Neuronal stem cell (in vitro differentiated cells): ENCODE measurements around the gene KCNN3.

Experiments
- DNase-seq: peaks from one replicate; pipeline ENCODE4 v3.0.0-alpha.2; 2013; ENCODE audit warnings: low spot score
- H2AFZ ChIP-seq: one replicate; pipeline ENCODE4 v1.6.1; 2013; ENCODE audit warnings: mild to moderate bottlenecking, low read length, inconsistent platforms
- H2AK5ac ChIP-seq: 2 replicates; pipeline ENCODE4 v1.6.1; 2013; ENCODE audit warnings: low read depth, mild to moderate bottlenecking, inconsistent platforms, low read length, moderate library complexity, mixed read lengths
- H2BK120ac ChIP-seq: 2 replicates; pipeline ENCODE4 v1.6.1; 2013; ENCODE audit warnings: low read depth, mild to moderate bottlenecking, inconsistent platforms, low read length, moderate library complexity, mixed read lengths
- H2BK12ac ChIP-seq: one replicate; pipeline ENCODE4 v1.6.1; 2013; ENCODE audit warnings: low read length, inconsistent platforms
- H2BK15ac ChIP-seq: 2 replicates; pipeline ENCODE4 v1.6.1; 2013; ENCODE audit warnings: mild to moderate bottlenecking, low read length, inconsistent platforms, mixed read lengths
- H2BK5ac ChIP-seq: one replicate; pipeline ENCODE4 v1.6.1; 2013; ENCODE audit warnings: inconsistent platforms, mild to moderate bottlenecking, low read length, moderate library complexity
- H3K14ac ChIP-seq: one replicate; pipeline ENCODE4 v1.6.1; 2013; ENCODE audit warnings: low read length, inconsistent platforms
- H3K18ac ChIP-seq: 2 replicates; pipeline ENCODE4 v1.6.1; 2013; ENCODE audit warnings: low read length, inconsistent platforms
- H3K23ac ChIP-seq: 2 replicates; pipeline ENCODE4 v1.6.1; 2013; ENCODE audit warnings: low read depth, mild to moderate bottlenecking, mixed read lengths, low read length, inconsistent platforms; ENCODE audit not compliant: poor library complexity
- H3K27ac ChIP-seq: replicated peaks from 3 replicates; pipeline ENCODE4 v1.5.1; 2013; ENCODE audit warnings: low read length, inconsistent platforms
- H3K27me3 ChIP-seq, 3 experiments: 2 replicates each; pipeline ENCODE4 v1.6.1; 2013; ENCODE audit warnings: low read length in 3 of 3, mild to moderate bottlenecking in 2 of 3, inconsistent platforms in 1 of 3, low read depth in 1 of 3, mixed read lengths in 1 of 3, moderate library complexity in 1 of 3; ENCODE audit not compliant: control insufficient read depth in 3 of 3, insufficient read depth in 3 of 3
- H3K36me3 ChIP-seq, 2 donors: replicated peaks in 1 of 2; 2 replicates each; pipeline ENCODE4 v1.6.1; 2013; ENCODE audit warnings: low read length in 2 of 2; ENCODE audit not compliant: control insufficient read depth in 2 of 2, insufficient read depth in 2 of 2
- H3K4ac ChIP-seq: 2 replicates; pipeline ENCODE4 v1.6.1; 2013; ENCODE audit warnings: inconsistent platforms, mild to moderate bottlenecking, low read length, moderate library complexity
- H3K4me1 ChIP-seq, 2 donors: 1 replicate in 1 of 2; 2 replicates in 1 of 2; pipeline ENCODE4 v1.6.1; 2013; ENCODE audit warnings: low read length in 2 of 2, low read depth in 1 of 2; ENCODE audit not compliant: control insufficient read depth in 2 of 2, insufficient read depth in 1 of 2
- H3K4me2 ChIP-seq: one replicate; pipeline ENCODE4 v1.6.1; 2013; ENCODE audit warnings: mild to moderate bottlenecking, low read length, inconsistent platforms; ENCODE audit not compliant: insufficient read depth, poor library complexity, severe bottlenecking
- H3K4me3 ChIP-seq, 2 donors: 2 replicates each; pipeline ENCODE4 v1.5.1; 2013; ENCODE audit warnings: low read length in 2 of 2, mild to moderate bottlenecking in 2 of 2, inconsistent platforms in 1 of 2, moderate library complexity in 1 of 2
- H3K79me1 ChIP-seq: one replicate; pipeline ENCODE4 v1.6.1; 2013; ENCODE audit warnings: low read depth, mild to moderate bottlenecking, inconsistent platforms, low read length, moderate library complexity
- H3K9ac ChIP-seq: one replicate; pipeline ENCODE4 v1.6.1; 2013; ENCODE audit warnings: mild to moderate bottlenecking, low read depth, low read length, inconsistent platforms; ENCODE audit not compliant: poor library complexity
- H3K9me3 ChIP-seq, 2 donors: replicated peaks in 1 of 2; 2 replicates each; pipeline versions ENCODE3 to v1.6.1; 2013; ENCODE audit warnings: low read length in 2 of 2, mild to moderate bottlenecking in 2 of 2, inconsistent platforms in 1 of 2, low read depth in 1 of 2, mixed read lengths in 1 of 2, moderate library complexity in 1 of 2; ENCODE audit not compliant: control insufficient read depth in 2 of 2, insufficient read depth in 1 of 2
- H4K8ac ChIP-seq: one replicate; pipeline ENCODE4 v1.6.1; 2013; ENCODE audit warnings: low read depth, mild to moderate bottlenecking, inconsistent platforms, low read length, moderate library complexity
- H4K91ac ChIP-seq: one replicate; pipeline ENCODE4 v1.6.1; 2013; ENCODE audit warnings: low read length, low read depth, mild to moderate bottlenecking, inconsistent platforms; ENCODE audit not compliant: poor library complexity
- WGBS, 2 donors: extraction: QIAGEN DNeasy Blood & Tissue Kit; methylation state at CpG; one replicate each; pipeline ENCODE4 v1.1.7; 2013; ENCODE audit warnings: missing lambda C conversion rate in 2 of 2, mixed read lengths in 1 of 2; ENCODE audit not compliant: insufficient read length in 2 of 2, insufficient replicate concordance in 1 of 2; ENCODE audit errors: extremely low coverage in 2 of 2; 5-methylcytosine and 5-hydroxymethylcytosine counted together

The KCNN3 gene

DNA sequence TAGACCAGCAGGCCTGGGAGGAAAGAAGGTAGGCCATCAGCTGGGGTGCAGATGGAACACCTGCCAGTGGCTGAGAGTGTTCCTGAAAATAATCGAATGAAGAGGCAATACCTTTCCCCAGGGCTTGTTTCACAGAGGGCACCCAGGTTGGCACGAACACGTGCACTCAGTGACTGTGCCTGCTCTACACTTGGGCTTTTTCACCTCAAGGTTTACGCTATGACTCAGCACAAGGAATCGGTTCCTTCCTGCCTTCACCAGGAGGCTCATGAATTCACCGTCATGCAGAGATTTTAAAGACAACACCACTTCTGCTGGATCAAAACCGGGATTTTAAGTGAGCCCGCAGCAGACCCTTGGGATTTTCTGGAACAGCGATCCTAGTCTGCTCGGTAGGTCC is 143.6 kb downstream of the KCNN3 start:
- Histone ChIP-seq H3K4me2 (no peak overlapping the region), H3K14ac (no peak overlapping the region), H2AK5ac (peak overlapping the region; percentile 47), H2BK120ac (no peak overlapping the region), H3K27me3 (no peaks in the 10 kb centered on the region), H3K36me3 (peaks cover 0 to 2% of the 10 kb centered on the region in 2 donors), H2BK15ac (no peak overlapping the region), H2BK5ac (no peak overlapping the region), H3K4me1 (peaks cover 33 to 41% of the 10 kb centered on the region in 2 donors), H3K18ac (peak overlapping the region; percentile 33), H4K8ac (no peak overlapping the region), H3K9me3 (no peaks in the 10 kb centered on the region), H3K27ac (no peak overlapping the region), H3K23ac (peak overlapping the region; percentile 46), H3K4ac (no peak overlapping the region), H4K91ac (no peak overlapping the region), H3K79me1 (no peaks in the 10 kb centered on the region), H3K9ac (no peak overlapping the region), H2AFZ (no peak overlapping the region), H2BK12ac (peak overlapping the region; percentile 68), H3K4me3 (no peak overlapping the region)
- no peak for DNase-seq
- no CpG with 5 or more reads among the region's 10 CpGs for WGBS, 2 donors

GRCh38 chr1:154725865-154726264 is 144.2 kb downstream of the KCNN3 start:
- H3K4me1 ChIP-seq = peaks cover 30 to 35% of the 10 kb centered on the region in 2 donors
- H2BK12ac ChIP-seq = no peak overlapping the region
- no peak overlapping the region for H3K4me3 ChIP-seq
- peak overlapping the region; percentile 46 for H3K23ac ChIP-seq
- no peak overlapping the region for H2AFZ ChIP-seq
- no peak overlapping the region for H3K14ac ChIP-seq
- H3K36me3 ChIP-seq = peaks cover 0 to 2% of the 10 kb centered on the region in 2 donors
- H3K4me2 ChIP-seq = no peak overlapping the region
- H4K91ac ChIP-seq = no peak overlapping the region
- no peak overlapping the region for H3K4ac ChIP-seq
- DNase-seq = no peak
- H4K8ac ChIP-seq = no peak overlapping the region
- H3K79me1 ChIP-seq = no peaks in the 10 kb centered on the region
- H2BK120ac ChIP-seq = no peak overlapping the region
- no peaks in the 10 kb centered on the region for H3K27me3 ChIP-seq
- H2BK5ac ChIP-seq = no peak overlapping the region
- no peak overlapping the region for H3K9ac ChIP-seq
- no peak overlapping the region for H2BK15ac ChIP-seq
- H3K27ac ChIP-seq = no peak overlapping the region
- peak overlapping the region; percentile 47 for H2AK5ac ChIP-seq
- H3K18ac ChIP-seq = peak overlapping the region; percentile 34
- no peaks in the 10 kb centered on the region for H3K9me3 ChIP-seq
- no CpG with 5 or more reads among the region's 10 CpGs for WGBS, 2 donors

- no peak overlapping the region for H3K18ac ChIP-seq
- WGBS, 2 donors = no CpG with 5 or more reads among the region's 16 CpGs
- H3K79me1 ChIP-seq = no peaks in the 10 kb centered on the region
Observed at GRCh38 chr1:154720328-154721297, 149.5 kb downstream of the KCNN3 start.

GRCh38 chr1:154719586-154720327 is 150.3 kb downstream of the KCNN3 start:
- no CpG with 5 or more reads among the region's 8 CpGs for WGBS, 2 donors
- no peak for DNase-seq
- Histone ChIP-seq H3K27ac (no peak overlapping the region), H3K4me2 (no peak overlapping the region), H3K27me3 (no peaks in the 10 kb centered on the region), H3K9ac (no peak overlapping the region), H3K4ac (no peak overlapping the region), H2BK12ac (no peak overlapping the region), H2BK15ac (no peak overlapping the region), H3K23ac (no peak overlapping the region), H2BK5ac (no peak overlapping the region), H3K14ac (peak overlapping the region; percentile 14), H3K4me3 (no peak overlapping the region), H2AK5ac (no peak overlapping the region), H3K4me1 (peaks cover 6 to 14% of the 10 kb centered on the region in 2 donors), H3K79me1 (no peaks in the 10 kb centered on the region), H3K36me3 (no peaks in the 10 kb centered on the region), H3K18ac (no peak overlapping the region), H4K91ac (no peak overlapping the region), H3K9me3 (no peaks in the 10 kb centered on the region), H4K8ac (no peak overlapping the region), H2AFZ (peak overlapping the region; percentile 47), H2BK120ac (no peak overlapping the region)

More at GRCh38 chr1:154720328-154721297, 149.5 kb downstream of the KCNN3 start:
- H2BK12ac ChIP-seq = no peak overlapping the region
- H3K36me3 ChIP-seq = no peaks in the 10 kb centered on the region
- H4K91ac ChIP-seq = no peak overlapping the region
- no peak overlapping the region for H2AK5ac ChIP-seq
- no peak overlapping the region for H4K8ac ChIP-seq
- H3K9ac ChIP-seq = no peak overlapping the region
- H2BK5ac ChIP-seq = no peak overlapping the region
- H3K27me3 ChIP-seq = no peaks in the 10 kb centered on the region
- no peak overlapping the region for H2BK15ac ChIP-seq
- no peak overlapping the region for H3K4me3 ChIP-seq
- no peak overlapping the region for H3K4me2 ChIP-seq
- no peak overlapping the region for H3K27ac ChIP-seq
- H3K4ac ChIP-seq = no peak overlapping the region
- no peak for DNase-seq
- H3K23ac ChIP-seq = no peak overlapping the region
- peaks cover 6 to 14% of the 10 kb centered on the region in 2 donors for H3K4me1 ChIP-seq
- no peaks in the 10 kb centered on the region for H3K9me3 ChIP-seq
- no peak overlapping the region for H3K14ac ChIP-seq
- H2AFZ ChIP-seq = no peak overlapping the region
- no peak overlapping the region for H2BK120ac ChIP-seq
